PC-9 (cell line): ENCODE measurements around the gene WDR59. TPM values are rescaled to one million over a fixed set of nuclear protein-coding genes. Genes with fewer than 3 reads are reported as not detected.

Experiments used
- BruUV-seq: library from RNA; stranded (reverse); fragments of 400-500 nt; replicated peaks from 2 replicates; lab custom pipeline; 2021; lab: Mats Ljungman, UMichigan
- CTCF ChIA-PET: fragments of 300-600 bp; sonication (Branson Sonifier 250); formaldehyde crosslinking; loops from one replicate; lab custom pipeline; 2022; ENCODE audit warnings: antibody characterized with exemption; lab: Charles Lee
- POLR2A ChIA-PET: fragments of 300-600 bp; sonication (Branson Sonifier 250); formaldehyde crosslinking; loops from one replicate; lab custom pipeline; 2022; ENCODE audit warnings: antibody characterized with exemption; ENCODE audit not compliant: unreplicated experiment; lab: Charles Lee
- DNase-seq, 2 experiments: peaks; one replicate each; pipeline versions ENCODE4 v3.0.0 to v3.0.0-alpha.2; 2015 to 2022; ENCODE audit warnings: mixed read lengths in 1 of 2
- H2AFZ ChIP-seq: fragments of 200-600 bp; sonication (generic); 2 replicates; pipeline ENCODE4 v1.8.1; 2017; ENCODE audit warnings: antibody characterized with exemption
- H3F3A ChIP-seq: fragments of 200-600 bp; sonication (generic); 2 replicates; pipeline ENCODE4 v1.8.1; 2017; ENCODE audit warnings: antibody characterized with exemption, mild to moderate bottlenecking, low read depth; ENCODE audit not compliant: insufficient read depth
- H3K27ac ChIP-seq: fragments of 200-600 bp; sonication (generic); 2 replicates; pipeline ENCODE4 v1.6.1; 2016; ENCODE audit warnings: mixed run types
- H3K27me3 ChIP-seq: fragments of 200-600 bp; sonication (generic); 2 replicates; pipeline ENCODE4 v1.6.1; 2016; ENCODE audit warnings: low read depth, mixed run types; ENCODE audit not compliant: insufficient read depth
- H3K36me3 ChIP-seq: fragments of 200-600 bp; sonication (generic); 2 replicates; pipeline ENCODE4 v1.6.1; 2016; ENCODE audit warnings: low read depth, mixed run types
- H3K4me1 ChIP-seq: fragments of 200-600 bp; sonication (generic); replicated peaks from 2 replicates; pipeline ENCODE4 v1.6.1; 2016; ENCODE audit warnings: mixed run types; ENCODE audit not compliant: insufficient read depth
- H3K4me2 ChIP-seq: fragments of 200-600 bp; sonication (generic); 2 replicates; pipeline ENCODE4 v1.6.1; 2017; ENCODE audit warnings: mixed run types
- H3K4me3 ChIP-seq: fragments of 200-600 bp; sonication (generic); 2 replicates; pipeline ENCODE4 v1.6.1; 2016; ENCODE audit warnings: mixed run types
- H3K79me2 ChIP-seq: fragments of 200-600 bp; sonication (generic); 2 replicates; pipeline ENCODE4 v1.6.1; 2017; ENCODE audit warnings: low read depth, mixed run types
- H3K9me2 ChIP-seq: fragments of 200-600 bp; sonication (generic); 2 replicates; pipeline ENCODE4 v1.8.1; 2017; ENCODE audit warnings: mild to moderate bottlenecking; ENCODE audit not compliant: insufficient read depth
- H3K9me3 ChIP-seq: fragments of 200-600 bp; sonication (generic); 2 replicates; pipeline ENCODE4 v1.8.1; 2016; ENCODE audit warnings: low read depth; ENCODE audit not compliant: insufficient read depth
- H4K20me1 ChIP-seq: fragments of 200-600 bp; sonication (generic); 2 replicates; pipeline ENCODE4 v1.8.1; 2017; ENCODE audit not compliant: insufficient read depth
- CTCF ChIP-seq: fragments of 200-600 bp; sonication (generic); conservative IDR thresholded peaks from 2 replicates; pipeline ENCODE4 v1.6.1; 2017; ENCODE audit warnings: mixed run types, antibody characterized with exemption, mild to moderate bottlenecking, moderate library complexity
- EZH2 ChIP-seq: fragments of 200-600 bp; sonication (generic); IDR thresholded peaks from 2 replicates; pipeline ENCODE4 v1.8.0; 2017; ENCODE audit warnings: antibody characterized with exemption, low read depth
- intact Hi-C: fragments of 100-400 bp; cut with micrococcal nuclease; formaldehyde crosslinking; loops from one replicate; pipeline ENCODE4 v1.10.0; 2022; ENCODE audit not compliant: unreplicated experiment
- total RNA-seq: library from RNA; stranded (reverse); gene quantifications from 2 replicates; pipeline ENCODE4 v1.2.3, GENCODE V29; 2021

The WDR59 gene
- total RNA-seq, 1 experiment from 2014 or later, result 97.1 TPM

GRCh38 chr16:75007443-75007842 is 22.5 kb upstream of the WDR59 start:
- no TSS peak for BruUV-seq
- no peak overlapping the region for H3K4me3 ChIP-seq
- peaks cover 15% of the 10 kb centered on the region for H3K36me3 ChIP-seq
- peaks cover 42% of the 10 kb centered on the region for H3F3A ChIP-seq
- no peaks in the 10 kb centered on the region for H3K27me3 ChIP-seq
- H3K4me2 ChIP-seq, result no peak overlapping the region
- peaks cover 97% of the 10 kb centered on the region for H3K79me2 ChIP-seq
- TF ChIP-seq CTCF, result no peak
- ChIA-PET POLR2A (no interaction called here), CTCF (no interaction called here)
- no peak overlapping the region for H3K27ac ChIP-seq
- peaks cover 42% of the 10 kb centered on the region for H3K4me1 ChIP-seq
- H4K20me1 ChIP-seq, result peaks cover 5% of the 10 kb centered on the region; the same call in 1 of the 2 replicates
- H2AFZ ChIP-seq, result no peak overlapping the region
- intact Hi-C loops, result no loop called here
- no peaks in the 10 kb centered on the region for H3K9me2 ChIP-seq
- no peak for DNase-seq
- no peaks in the 10 kb centered on the region for H3K9me3 ChIP-seq

- DNase-seq, result no peak
- H3K27ac ChIP-seq, result no peak overlapping the region
- H3K4me2 ChIP-seq, result no peak overlapping the region
- H4K20me1 ChIP-seq, result peaks cover 23% of the 10 kb centered on the region
- peaks cover 15% of the 10 kb centered on the region for H3K36me3 ChIP-seq
- intact Hi-C loops, result no loop called here
- no peaks in the 10 kb centered on the region for H3K9me2 ChIP-seq
- no peak overlapping the region for H3K4me3 ChIP-seq
- H3K27me3 ChIP-seq, result no peaks in the 10 kb centered on the region
- no TSS peak for BruUV-seq
- H3K9me3 ChIP-seq, result no peaks in the 10 kb centered on the region
- H3K4me1 ChIP-seq, result peaks cover 42% of the 10 kb centered on the region
- H3K79me2 ChIP-seq, result peaks cover 100% of the 10 kb centered on the region
- peaks cover 27% of the 10 kb centered on the region for H3F3A ChIP-seq
- ChIA-PET CTCF (no interaction called here), POLR2A (interaction anchor here (0.6 kb wide), 1 partner anchor 20 kb away, joined by 3 read pairs; no protein-coding TSS in a partner anchor)
- TF ChIP-seq EZH2 (no peak), CTCF (no peak)
- H2AFZ ChIP-seq, result no peak overlapping the region
These were observed 20.8 kb upstream of the WDR59 start for GRCh38 chr16:75005697-75006096.

DNA sequence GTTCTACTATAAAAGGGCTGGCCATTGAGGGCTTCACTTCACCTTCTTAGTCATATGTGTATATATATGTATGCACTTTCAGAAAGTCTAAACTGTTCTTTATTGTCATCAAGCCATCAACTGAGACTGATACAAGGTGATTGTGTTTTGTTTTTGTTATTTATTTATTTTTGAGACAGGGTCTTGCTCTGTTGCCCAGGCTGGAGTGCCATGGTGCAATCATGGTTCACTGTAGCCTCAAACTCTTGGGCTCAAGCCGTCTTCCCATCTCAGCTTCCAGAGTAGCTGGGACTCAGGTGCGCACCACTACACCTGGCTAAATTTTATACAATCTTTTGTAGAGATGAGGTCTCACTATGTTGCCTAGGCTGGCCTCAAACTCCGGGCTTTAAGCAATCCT is 19.5 kb upstream of the WDR59 start:
- Histone ChIP-seq H3K9me3 (no peaks in the 10 kb centered on the region), H3F3A (peaks cover 18% of the 10 kb centered on the region; the same call in 1 of the 2 replicates), H3K4me3 (no peak overlapping the region), H3K36me3 (peaks cover 11% of the 10 kb centered on the region), H2AFZ (no peak overlapping the region), H3K27me3 (no peaks in the 10 kb centered on the region), H3K4me2 (no peak overlapping the region), H3K9me2 (no peaks in the 10 kb centered on the region), H3K79me2 (peaks cover 100% of the 10 kb centered on the region), H4K20me1 (peaks cover 33% of the 10 kb centered on the region), H3K27ac (no peak overlapping the region), H3K4me1 (peaks cover 39% of the 10 kb centered on the region)
- POLR2A ChIA-PET, result no interaction called here
- TF ChIP-seq EZH2 (no peak), CTCF (no peak)
- intact Hi-C loops, result no loop called here
- DNase-seq, result no peak
- CTCF ChIA-PET, result interaction anchor here (0.6 kb wide), 2 partner anchors 47 to 115 kb away, joined by 3 read pairs; no protein-coding TSS in a partner anchor
- BruUV-seq, result no TSS peak
